AG09319 (cell line): ENCODE measurements around the gene MXD3.
"Not testable (repeated sequence)": the region's sequence is repeated elsewhere in the genome, so short reads cannot be mapped to it uniquely, and the experiment has no call there.

ENCODE experiments used
- DNase-seq: peaks from one replicate; pipeline ENCODE4 v3.0.0-alpha.2; 2010; ENCODE audit warnings: low read depth; ENCODE audit errors: extremely low read depth
- CTCF ChIP-seq: IDR thresholded peaks from 2 replicates; pipeline ENCODE4 v1.5.1; 2011; ENCODE audit warnings: low read depth, mild to moderate bottlenecking, inconsistent platforms, low read length, moderate library complexity

Gene MXD3

DNA sequence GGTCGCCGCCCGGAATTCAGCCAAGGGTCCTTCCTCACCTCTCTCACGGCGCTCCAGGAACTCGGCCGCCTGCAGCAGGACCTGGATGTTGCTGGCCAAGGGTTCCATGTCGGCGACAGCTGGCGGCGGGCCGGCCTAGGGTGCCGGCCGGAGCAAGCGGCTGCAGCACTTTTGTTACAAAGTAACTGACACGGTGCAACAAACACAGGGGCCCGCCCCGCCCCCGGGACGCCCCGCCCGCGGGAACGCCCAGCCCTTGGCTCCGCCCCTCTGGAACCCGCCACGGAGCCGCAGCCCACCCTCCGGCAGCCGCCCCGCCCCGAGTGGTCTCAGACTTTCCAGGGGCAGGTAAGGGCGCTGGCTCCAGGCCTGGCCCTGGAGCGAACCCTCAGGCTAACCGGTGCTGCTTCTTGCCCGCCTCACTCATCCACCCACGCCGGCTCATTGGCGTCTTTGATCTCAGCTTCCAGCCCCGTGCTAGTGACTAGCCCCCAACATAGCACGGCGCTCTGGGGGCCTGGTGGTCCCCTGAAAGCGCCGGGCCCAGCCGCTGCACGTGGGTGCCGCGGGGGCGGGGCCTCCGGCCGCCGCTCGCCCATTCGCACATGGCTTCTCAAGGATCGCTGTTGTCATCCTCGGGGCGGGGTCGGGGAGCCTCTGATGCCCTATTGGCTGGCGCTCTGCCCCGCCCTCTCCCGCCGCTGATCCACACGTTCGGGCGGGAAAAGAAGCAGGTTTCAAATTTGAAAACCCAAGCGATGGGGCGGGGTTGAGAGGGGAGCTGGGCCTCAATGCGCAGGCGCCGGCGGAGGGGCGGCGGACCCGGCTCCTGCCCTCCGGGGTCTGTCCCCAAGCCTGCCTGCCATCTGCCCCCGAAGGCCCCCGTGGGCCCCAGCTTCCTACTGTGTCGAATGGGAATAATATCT, at the start of gene MXD3:
MXD3 (minus strand) TSS at position 176 of the 926 bp plus-strand sequence; CDS start at position 108, 68 bp downstream.
- no peak for TF ChIP-seq CTCF

DNA sequence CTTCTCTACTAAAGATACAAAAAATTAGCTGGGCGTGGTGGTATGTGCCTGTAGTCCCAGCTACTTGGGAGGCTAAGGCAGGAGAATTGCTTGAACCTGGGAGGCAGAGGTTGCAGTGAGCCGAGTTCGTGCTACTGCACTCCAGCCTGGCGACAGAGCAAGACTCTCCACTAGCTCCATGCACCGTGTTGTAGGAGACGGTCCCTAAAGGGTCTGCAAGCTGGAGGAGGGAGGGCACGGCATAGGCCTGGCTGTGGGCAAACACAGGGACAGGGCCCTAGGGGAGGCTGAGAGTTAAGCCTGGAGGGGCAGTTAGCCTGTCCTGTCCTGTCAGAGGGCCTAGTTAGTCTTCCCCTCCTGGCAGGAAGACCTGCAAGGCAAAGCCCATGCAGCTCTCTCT, 49.0 kb upstream of the MXD3 start:
- DNase-seq = not testable (repeated sequence)

More for the DNA sequence above, at the start of gene MXD3:
- DNase-seq = peak; percentile 79

- no peak for TF ChIP-seq CTCF
- DNase-seq = no peak
Measured at GRCh38 chr5:177359860-177360259, 48.2 kb upstream of the MXD3 start.

DNA sequence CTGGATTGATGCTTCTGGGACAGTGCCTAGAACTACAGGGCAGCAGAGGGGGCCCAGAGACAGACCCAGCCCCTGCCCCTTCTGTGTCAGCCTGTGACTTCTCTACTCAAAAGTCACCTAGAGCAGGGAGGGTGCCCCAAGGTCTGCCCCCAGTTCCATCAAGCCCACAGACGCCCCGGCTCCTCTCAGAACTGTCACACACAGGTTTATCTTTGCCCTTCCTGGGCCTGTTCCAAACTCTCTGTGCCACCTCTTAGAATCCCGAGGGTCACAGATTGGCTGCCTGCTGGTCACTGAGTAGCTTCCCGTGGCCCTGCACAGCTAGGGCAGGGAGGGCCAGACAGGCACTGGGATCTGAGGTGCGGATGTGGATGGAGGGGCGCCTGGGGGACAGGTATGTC, 47.8 kb upstream of the MXD3 start:
- no peak for DNase-seq
- no peak for TF ChIP-seq CTCF

GRCh38 chr5:177358370-177358819, 46.7 kb upstream of the MXD3 start:
- no peak for DNase-seq
- no peak for TF ChIP-seq CTCF

- no peak for TF ChIP-seq CTCF
- DNase-seq = no peak
Measured at GRCh38 chr5:177357459-177358351, 46.0 kb upstream of the MXD3 start, which contains the start of gene RGS14. TSS of gene RGS14 (plus strand) at chr5:177357924. CDS start at chr5:177358025, 101 bp downstream.

GRCh38 chr5:177357146-177357458, 45.4 kb upstream of the MXD3 start:
- TF ChIP-seq CTCF = no peak
- DNase-seq = no peak
